HepG2 (cell line): ENCODE measurements around the gene ADCY10. TPM values are rescaled to one million over a fixed set of nuclear protein-coding genes. Genes with fewer than 3 reads are reported as not detected.

Experiments
- DDIT3 ChIP-seq: sonication (generic); formaldehyde crosslinking; IDR thresholded peaks from 2 replicates; pipeline ENCODE4 v1.4.0; 2020; ENCODE audit warnings: mild to moderate bottlenecking, missing genetic modification reagents
- EEA1 ChIP-seq: sonication (generic); formaldehyde crosslinking; IDR thresholded peaks from 2 replicates; pipeline ENCODE4 v1.5.1; 2020; ENCODE audit warnings: mild to moderate bottlenecking, missing genetic modification reagents, borderline replicate concordance
- ERF ChIP-seq: IDR thresholded peaks from 2 replicates; pipeline ENCODE4 v1.6.1; 2018; ENCODE audit warnings: missing biosample characterization, missing genetic modification reagents
- GLI4 ChIP-seq: sonication (generic); formaldehyde crosslinking; IDR thresholded peaks from 2 replicates; pipeline ENCODE4 v1.5.1; 2020; ENCODE audit warnings: missing genetic modification reagents, mild to moderate bottlenecking, moderate library complexity, borderline replicate concordance
- MED13 ChIP-seq: sonication (generic); formaldehyde crosslinking; IDR thresholded peaks from 2 replicates; pipeline ENCODE4 v1.5.0; 2020; ENCODE audit warnings: missing genetic modification reagents
- NFIC ChIP-seq: IDR thresholded peaks from 2 replicates; pipeline ENCODE4 v1.6.1; 2012; ENCODE audit warnings: mild to moderate bottlenecking, low read length, inconsistent platforms
- NR2F1 ChIP-seq, 2 experiments: fragments of 450-650 bp in 1 of 2; formaldehyde crosslinking in 1 of 2; IDR thresholded peaks; 2 replicates each; pipeline versions ENCODE4 v1.5.0 to v1.6.1; 2016 to 2020; ENCODE audit warnings: mild to moderate bottlenecking in 1 of 2, missing compliant biosample characterization in 1 of 2, missing genetic modification reagents in 1 of 2, moderate library complexity in 1 of 2
- PBX2 ChIP-seq: IDR thresholded peaks from 2 replicates; pipeline ENCODE4 v1.6.1; 2016; ENCODE audit warnings: control low read depth
- PHB2 ChIP-seq: fragments of 450-650 bp; IDR thresholded peaks from 2 replicates; pipeline ENCODE4 v1.6.1; 2018; ENCODE audit not compliant: partially characterized antibody
- RBM39 ChIP-seq: fragments of 200-400 bp; formaldehyde crosslinking; IDR thresholded peaks from one replicate; pipeline ENCODE4 v1.6.1; 2018; ENCODE audit warnings: antibody characterized with exemption, mild to moderate bottlenecking, low read depth, low read length; ENCODE audit not compliant: poor library complexity, severe bottlenecking
- REL ChIP-seq: sonication (generic); formaldehyde crosslinking; conservative IDR thresholded peaks from 2 replicates; pipeline ENCODE4 v1.8.0; 2022; ENCODE audit warnings: mild to moderate bottlenecking, missing genetic modification reagents, moderate library complexity
- SMARCC2 ChIP-seq: fragments of 450-650 bp; IDR thresholded peaks from 2 replicates; pipeline ENCODE4 v1.6.1; 2017; ENCODE audit warnings: antibody characterized with exemption, mild to moderate bottlenecking
- TBL1XR1 ChIP-seq: fragments of 150-350 bp; IDR thresholded peaks from 2 replicates; pipeline ENCODE4 v1.6.1; 2014; ENCODE audit warnings: borderline replicate concordance, low read length; ENCODE audit not compliant: partially characterized antibody
- YEATS4 ChIP-seq: sonication (generic); formaldehyde crosslinking; IDR thresholded peaks from 2 replicates; pipeline ENCODE4 v1.4.0; 2020; ENCODE audit warnings: missing genetic modification reagents, borderline replicate concordance
- ZBTB2 ChIP-seq: sonication (generic); formaldehyde crosslinking; IDR thresholded peaks from 2 replicates; pipeline ENCODE4 v1.8.0; 2022; ENCODE audit warnings: low read depth, missing genetic modification reagents
- ZBTB37 ChIP-seq: sonication (generic); formaldehyde crosslinking; IDR thresholded peaks from 2 replicates; pipeline ENCODE4 v1.4.0; 2020; ENCODE audit warnings: mild to moderate bottlenecking, missing genetic modification reagents
- ZC3H13 ChIP-seq: sonication (generic); formaldehyde crosslinking; IDR thresholded peaks from 2 replicates; pipeline ENCODE4 v1.8.1; 2023; ENCODE audit warnings: mild to moderate bottlenecking, missing genetic modification reagents, moderate library complexity
- ZNF17 ChIP-seq: sonication (generic); formaldehyde crosslinking; IDR thresholded peaks from 2 replicates; pipeline ENCODE4 v1.5.0; 2020; ENCODE audit warnings: mild to moderate bottlenecking, missing genetic modification reagents
- ZNF382 ChIP-seq: sonication (generic); formaldehyde crosslinking; IDR thresholded peaks from 2 replicates; pipeline ENCODE4 v1.5.0; 2020; ENCODE audit warnings: missing genetic modification reagents, mild to moderate bottlenecking, borderline replicate concordance
- ZNF547 ChIP-seq: sonication (generic); formaldehyde crosslinking; IDR thresholded peaks from 2 replicates; pipeline ENCODE4 v1.5.1; 2020; ENCODE audit warnings: mild to moderate bottlenecking, missing genetic modification reagents
- ZNF574 ChIP-seq: sonication (generic); formaldehyde crosslinking; IDR thresholded peaks from 2 replicates; pipeline ENCODE4 v1.4.0; 2020; ENCODE audit warnings: missing genetic modification reagents
- ZSCAN31 ChIP-seq: sonication (generic); formaldehyde crosslinking; IDR thresholded peaks from 2 replicates; pipeline ENCODE4 v1.5.0; 2020; ENCODE audit warnings: low read depth, mild to moderate bottlenecking, missing genetic modification reagents
- polyA plus RNA-seq, 8 experiments: library from polyadenylated mRNA; depleted of rRNA in 3 of 8; stranded (reverse) in 7 of 8; unstranded in 1 of 8; fragments of >200 nt; fragmentation: Illumina TruSeq in 4 of 8; extraction: Trizol in 4 of 8; gene quantifications; 2 replicates each; pipeline versions ENCODE4 v1.2.1 to v1.2.3, GENCODE V29; 2011 to 2016; ENCODE audit warnings: low read depth in 4 of 8, missing spikeins in 1 of 8, mixed read lengths in 1 of 8; ENCODE audit not compliant: insufficient read depth in 1 of 8
- total RNA-seq, 5 experiments: library from RNA; depleted of rRNA; stranded (reverse); fragments of >200 nt; fragmentation: Illumina TruSeq; extraction: Trizol; gene quantifications; 2 replicates each; pipeline ENCODE4 v1.2.3, GENCODE V29; 2016; ENCODE audit warnings: low read depth in 1 of 5

ADCY10 gene
- total and polyA plus RNA-seq, 2 of the 13 experiments (the other 11 are each of a cell fraction or from before 2014, with no cell fraction given), result 0.02 to 0.03 TPM

- TF ChIP-seq TBL1XR1 (no peak), DDIT3 (CRISPR knock-in tag) (no peak), ZC3H13 (CRISPR knock-in tag) (peak; percentile 15; the same call in 1 of the 2 replicates), SMARCC2 (no peak), PBX2 (CRISPR knock-in tag) (no peak), ZNF547 (peak; percentile 73; the same call in 1 of the 2 replicates), NR2F1 (CRISPR knock-in tag; IDR thresholded peaks at IDR 0.05) (0 out of 4 replicates have a peak, but pooled peaks of 1 of the 2 experiments have one; percentile 2), NFIC (no peak), PHB2 (no peak), ZNF17 (no peak), ZSCAN31 (peak; percentile 34; the same call in 1 of the 2 replicates), ERF (CRISPR knock-in tag) (no peak), ZBTB37 (0 out of 2 replicates have a peak, but pooled peaks have one; percentile 70), ZBTB2 (CRISPR knock-in tag) (no peak), REL (CRISPR knock-in tag) (0 out of 2 replicates have a peak, but pooled peaks have one; percentile 2), GLI4 (CRISPR knock-in tag) (no peak), RBM39 (peak; percentile 43), ZNF574 (CRISPR knock-in tag) (no peak; the same call in 1 of the 2 replicates), EEA1 (CRISPR knock-in tag) (no peak), MED13 (CRISPR knock-in tag) (0 out of 2 replicates have a peak, but pooled peaks have one; percentile 43), ZNF382 (CRISPR knock-in tag) (no peak), YEATS4 (CRISPR knock-in tag) (no peak)
Observed at GRCh38 chr1:167935216-167936067, 21.5 kb upstream of the ADCY10 start (continued).
